K562 (cell line): ENCODE results near the gene SPNS2. TPM values are rescaled to one million over a fixed set of nuclear protein-coding genes. Genes with fewer than 3 reads are reported as not detected.

Experiments
- ATAC-seq: fragments of 200-7000 bp; cut with Tn5 transposase; 3 replicates; pipeline ENCODE4 v1.9.1; 2020; ENCODE audit warnings: moderate library complexity
- BruUV-seq: library from RNA; stranded (reverse); fragments of 400-500 nt; replicated peaks from 2 replicates; lab custom pipeline; 2021; lab: Mats Ljungman, UMichigan
- CTCF ChIA-PET: fragments of 300-600 bp; formaldehyde crosslinking; extraction: SDS; loops from one replicate; lab custom pipeline; 2021; ENCODE audit warnings: low intra/inter-chr PET ratio; lab: Yijun Ruan, JAX
- POLR2A ChIA-PET: fragments of 300-600, 350-650 bp; sonication (Branson Sonifier 250); formaldehyde crosslinking; extraction: SDS; loops from one replicate; lab custom pipeline; 2021; ENCODE audit warnings: antibody characterized with exemption, inconsistent platforms; lab: Yijun Ruan, JAX
- DNase-seq, 4 experiments: peaks; one replicate each; pipeline versions ENCODE4 v3.0.0 to v3.0.0-alpha.2; 2011 to 2018; ENCODE audit warnings: low spot score in 3 of 4, mixed read lengths in 3 of 4; ENCODE audit errors: extremely low read depth in 1 of 4
- FAIRE-seq: peaks from 2 replicates; lab custom pipeline; 2011; peaks lifted over from hg19 to GRCh38; lab: Jason Lieb, UNC
- H2AFZ ChIP-seq: 2 replicates; pipeline ENCODE4 v1.6.0; 2011; ENCODE audit warnings: low read depth, low read length, control low read depth, inconsistent platforms
- H3K27ac ChIP-seq: fragments of 200-600 bp; 3 replicates; pipeline ENCODE4 v1.8.0; 2011; ENCODE audit warnings: low read depth, mild to moderate bottlenecking, control low read depth, inconsistent platforms, low read length, moderate library complexity, mixed read lengths; ENCODE audit errors: extremely low read depth
- H3K27me3 ChIP-seq, 2 experiments: fragments of 300-600 bp in 1 of 2; 2 replicates in 1 of 2; 3 replicates in 1 of 2; pipeline versions ENCODE4 v1.6.0 to v1.8.0; 2011; ENCODE audit warnings: inconsistent platforms in 2 of 2, low read length in 2 of 2, mild to moderate bottlenecking in 1 of 2, mixed read lengths in 1 of 2, moderate library complexity in 1 of 2; ENCODE audit not compliant: control insufficient read depth in 2 of 2, insufficient read depth in 2 of 2
- H3K36me3 ChIP-seq: fragments of 300-600 bp; 3 replicates; pipeline ENCODE4 v1.8.0; 2011; ENCODE audit warnings: mild to moderate bottlenecking, low read length, inconsistent platforms; ENCODE audit not compliant: control insufficient read depth, insufficient read depth
- H3K4me1 ChIP-seq, 2 experiments: fragments of 200-600 bp in 1 of 2; replicated peaks in 1 of 2; 2 replicates in 1 of 2; 3 replicates in 1 of 2; pipeline versions ENCODE4 v1.5.1 to v1.8.0; 2011; ENCODE audit warnings: inconsistent platforms in 2 of 2, low read length in 2 of 2, mild to moderate bottlenecking in 1 of 2, mixed read lengths in 1 of 2, moderate library complexity in 1 of 2; ENCODE audit not compliant: control insufficient read depth in 2 of 2, insufficient read depth in 2 of 2
- H3K4me2 ChIP-seq: 2 replicates; pipeline ENCODE4 v1.6.1; 2011; ENCODE audit warnings: low read length, control low read depth, inconsistent platforms, mixed read lengths; ENCODE audit not compliant: insufficient read depth
- H3K4me3 ChIP-seq: fragments of 200-600 bp; sonication (generic), shearing (Covaris generic); 2 replicates; pipeline ENCODE4 v1.5.1; 2016; ENCODE audit warnings: control low read depth, inconsistent platforms
- H3K79me2 ChIP-seq: fragments of 200-600 bp; 3 replicates; pipeline ENCODE4 v1.8.0; 2011; ENCODE audit warnings: low read length, inconsistent platforms; ENCODE audit not compliant: control insufficient read depth, insufficient read depth
- H3K9ac ChIP-seq, 2 experiments: 2 replicates each; pipeline versions ENCODE4 v1.6.0 to v1.6.1; 2011; ENCODE audit warnings: low read depth in 2 of 2, low read length in 2 of 2, control low read depth in 1 of 2, inconsistent platforms in 1 of 2, mild to moderate bottlenecking in 1 of 2, mixed read lengths in 1 of 2; ENCODE audit not compliant: insufficient read depth in 1 of 2
- H3K9me1 ChIP-seq: one replicate; pipeline ENCODE4 v1.6.0; 2011; ENCODE audit warnings: inconsistent platforms, mild to moderate bottlenecking, low read length, moderate library complexity; ENCODE audit not compliant: control insufficient read depth, insufficient read depth
- H3K9me3 ChIP-seq: replicated peaks from 2 replicates; pipeline ENCODE4 v1.5.1; 2011; ENCODE audit warnings: low read depth, low read length, inconsistent platforms; ENCODE audit not compliant: control insufficient read depth, insufficient read depth
- H4K20me1 ChIP-seq: replicated peaks from 2 replicates; pipeline ENCODE4 v1.6.1; 2011; ENCODE audit warnings: low read length, inconsistent platforms, mixed read lengths; ENCODE audit not compliant: control insufficient read depth, insufficient read depth
- BRCA1 ChIP-seq, 2 experiments: fragments of 450-650 bp in 1 of 2; sonication (generic) in 1 of 2; formaldehyde crosslinking in 1 of 2; IDR thresholded peaks; 2 replicates each; pipeline versions ENCODE4 v1.5.0 to v1.6.1; 2017 to 2020; ENCODE audit warnings: mild to moderate bottlenecking in 1 of 2, missing genetic modification reagents in 1 of 2
- POLR2AphosphoS2 ChIP-seq: IDR thresholded peaks from 2 replicates; pipeline ENCODE4 v1.6.1; 2012; ENCODE audit warnings: low read length, improper control_type of control experiment
- SMARCA5 ChIP-seq: fragments of 450-650 bp; IDR thresholded peaks from 2 replicates; pipeline ENCODE4 v1.6.1; 2016
- ZBTB1 ChIP-seq: sonication (generic); formaldehyde crosslinking; IDR thresholded peaks from 2 replicates; pipeline ENCODE4 v1.8.1; 2023; ENCODE audit warnings: missing genetic modification reagents, low read depth, mild to moderate bottlenecking, borderline replicate concordance
- ZNF436 ChIP-seq: fragments of 250-450, 450-650 bp; sonication (Bioruptor Pico); formaldehyde crosslinking; IDR thresholded peaks from 2 replicates; pipeline ENCODE4 v1.7.0; 2020; ENCODE audit warnings: mild to moderate bottlenecking
- WGBS: fragments of 100-300 bp; shearing (Covaris generic); methylation state at CpG from one replicate; pipeline ENCODE4 v1.1.6; 2016; ENCODE audit warnings: low coverage, mixed read lengths; ENCODE audit not compliant: insufficient coverage; ENCODE audit errors: missing lambda C conversion rate; 5-methylcytosine and 5-hydroxymethylcytosine counted together
- in situ Hi-C: fragments of 300-500 bp; cut with MboI; formaldehyde crosslinking; loops from 4 replicates; pipeline ENCODE4 v1.15.0; 2018; ENCODE audit warnings: inconsistent platforms, mixed read lengths
- intact Hi-C: fragments of 100-400 bp; cut with micrococcal nuclease; formaldehyde crosslinking; loops from 2 replicates; pipeline ENCODE4 v1.14.2; 2022
- polyA plus RNA-seq, 8 experiments: library from polyadenylated mRNA; depleted of rRNA in 4 of 8; stranded (reverse) in 5 of 8; unstranded in 3 of 8; fragments of >200 nt; fragmentation: Nextera tagmentation in 2 of 8; fragmentation: Illumina TruSeq in 1 of 8; extraction: Ambion mirVana in 2 of 8; extraction: Trizol in 1 of 8; gene quantifications; 2 replicates each; pipeline versions ENCODE4 v1.2.1 to v1.2.3, GENCODE V29; 2011 to 2014; ENCODE audit warnings: inconsistent platforms in 1 of 8, missing spikeins in 1 of 8
- total RNA-seq, 7 experiments: library from RNA; depleted of rRNA in 6 of 7; stranded (reverse); fragments of >200 nt in 6 of 7; fragmentation: Illumina TruSeq in 2 of 7; extraction: Trizol in 2 of 7; gene quantifications; 2 replicates each; pipeline versions ENCODE4 v1.2.1 to v1.2.3, GENCODE V29; 2011 to 2021; ENCODE audit warnings: low replicate concordance in 1 of 7
- TF ChIP-seq, protein P1 (sequence below): fragments of 250-450 bp; sonication (Bioruptor Pico); IDR thresholded peaks from 2 replicates; pipeline ENCODE4 v1.4.0; 2020; ENCODE audit warnings: mild to moderate bottlenecking, moderate library complexity
- TF ChIP-seq, protein P2 (sequence below): fragments of 450-650 bp; IDR thresholded peaks from 2 replicates; pipeline ENCODE4 v1.6.1; 2014; ENCODE audit warnings: low read depth, mild to moderate bottlenecking, moderate library complexity, borderline replicate concordance

SPNS2 gene
- total and polyA plus RNA-seq, 9 of the 15 experiments (the other 6 are each of a cell fraction or from before 2014, with no cell fraction given), result 0.06 TPM; not detected in 8

DNA sequence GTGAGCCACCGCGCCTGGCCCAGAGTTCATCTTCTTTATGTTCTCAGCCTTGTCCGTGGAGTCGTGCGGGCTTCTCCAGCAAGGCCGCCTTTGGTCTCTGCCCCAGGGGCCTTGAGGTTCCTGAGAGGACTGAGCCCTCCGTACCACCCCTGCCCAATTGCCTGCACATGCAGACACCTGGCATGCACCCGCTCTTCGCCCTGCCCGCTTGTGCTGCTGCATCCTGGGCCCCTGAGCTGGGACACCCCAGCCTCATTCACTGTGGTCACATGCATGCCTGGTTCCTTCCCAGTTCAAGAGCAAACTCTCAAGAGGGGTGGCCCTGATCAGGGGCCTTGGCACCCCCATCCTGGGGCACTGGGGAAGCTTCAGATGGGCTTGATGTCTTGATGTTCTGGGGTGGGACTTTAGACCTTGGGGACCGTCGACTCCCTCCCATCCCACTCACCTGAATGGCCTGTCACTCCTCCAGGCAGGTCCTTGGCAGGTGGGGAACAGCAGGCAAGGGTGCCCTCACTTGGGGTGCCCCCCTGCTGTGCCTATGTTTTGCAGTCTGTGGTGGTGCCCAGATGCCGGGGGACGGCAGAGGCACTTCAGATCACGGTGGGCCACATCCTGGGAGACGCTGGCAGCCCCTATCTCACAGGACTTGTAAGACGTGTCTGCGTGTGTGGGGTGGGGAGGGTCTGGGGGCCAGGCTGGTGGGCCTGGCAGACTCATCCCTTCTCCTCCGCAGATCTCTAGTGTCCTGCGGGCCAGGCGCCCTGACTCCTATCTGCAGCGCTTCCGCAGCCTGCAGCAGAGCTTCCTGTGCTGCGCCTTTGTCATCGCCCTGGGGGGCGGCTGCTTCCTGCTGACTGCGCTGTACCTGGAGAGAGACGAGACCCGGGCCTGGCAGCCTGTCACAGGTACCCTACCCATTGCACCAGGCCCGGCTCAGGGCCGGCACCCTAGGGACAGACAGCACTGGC, 12.7 kb upstream of the SPNS2 start:
- intact Hi-C loops, result no loop called here
- ChIA-PET CTCF (interaction anchor here (0.7 kb wide), 1 partner anchor 40 kb away, joined by 3 read pairs; no protein-coding TSS in a partner anchor), POLR2A (no interaction called here)

More for the DNA sequence above, 12.7 kb upstream of the SPNS2 start:
- Histone ChIP-seq H3K79me2 (no peaks in the 10 kb centered on the region), H3K4me1 (no peaks in the 10 kb centered on the region), H3K36me3 (no peaks in the 10 kb centered on the region), H3K9me1 (no peaks in the 10 kb centered on the region), H4K20me1 (no peaks in the 10 kb centered on the region), H3K4me2 (no peak overlapping the region), H3K9ac (no peak overlapping the region), H2AFZ (no peak overlapping the region), H3K27ac (no peak overlapping the region), H3K9me3 (no peaks in the 10 kb centered on the region), H3K27me3 (peaks cover 3 to 55% of the 10 kb centered on the region in 2 experiments; a peak in 4 of 5 replicates), H3K4me3 (no peak overlapping the region)
- TF ChIP-seq, protein P1, sequence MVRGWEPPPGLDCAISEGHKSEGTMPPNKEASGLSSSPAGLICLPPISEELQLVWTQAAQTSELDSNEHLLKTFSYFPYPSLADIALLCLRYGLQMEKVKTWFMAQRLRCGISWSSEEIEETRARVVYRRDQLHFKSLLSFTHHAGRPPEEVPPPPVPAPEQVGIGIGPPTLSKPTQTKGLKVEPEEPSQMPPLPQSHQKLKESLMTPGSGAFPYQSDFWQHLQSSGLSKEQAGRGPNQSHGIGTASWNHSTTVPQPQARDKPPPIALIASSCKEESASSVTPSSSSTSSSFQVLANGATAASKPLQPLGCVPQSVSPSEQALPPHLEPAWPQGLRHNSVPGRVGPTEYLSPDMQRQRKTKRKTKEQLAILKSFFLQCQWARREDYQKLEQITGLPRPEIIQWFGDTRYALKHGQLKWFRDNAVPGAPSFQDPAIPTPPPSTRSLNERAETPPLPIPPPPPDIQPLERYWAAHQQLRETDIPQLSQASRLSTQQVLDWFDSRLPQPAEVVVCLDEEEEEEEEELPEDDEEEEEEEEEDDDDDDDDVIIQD, result no peak
- TF ChIP-seq POLR2AphosphoS2 (no peak), BRCA1 (IDR thresholded peaks at IDR 0.05) (no peak), BRCA1 (CRISPR knock-in tag; IDR thresholded peaks at IDR 0.05) (no peak), ZBTB1 (CRISPR knock-in tag) (no peak), ZNF436 (CRISPR knock-in tag) (no peak), SMARCA5 (no peak)
- TF ChIP-seq, protein P2, sequence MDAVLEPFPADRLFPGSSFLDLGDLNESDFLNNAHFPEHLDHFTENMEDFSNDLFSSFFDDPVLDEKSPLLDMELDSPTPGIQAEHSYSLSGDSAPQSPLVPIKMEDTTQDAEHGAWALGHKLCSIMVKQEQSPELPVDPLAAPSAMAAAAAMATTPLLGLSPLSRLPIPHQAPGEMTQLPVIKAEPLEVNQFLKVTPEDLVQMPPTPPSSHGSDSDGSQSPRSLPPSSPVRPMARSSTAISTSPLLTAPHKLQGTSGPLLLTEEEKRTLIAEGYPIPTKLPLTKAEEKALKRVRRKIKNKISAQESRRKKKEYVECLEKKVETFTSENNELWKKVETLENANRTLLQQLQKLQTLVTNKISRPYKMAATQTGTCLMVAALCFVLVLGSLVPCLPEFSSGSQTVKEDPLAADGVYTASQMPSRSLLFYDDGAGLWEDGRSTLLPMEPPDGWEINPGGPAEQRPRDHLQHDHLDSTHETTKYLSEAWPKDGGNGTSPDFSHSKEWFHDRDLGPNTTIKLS, result no peak
- in situ Hi-C loops, result no loop called here
- 2% methylated on average over 14 of the region's 31 CpGs for WGBS
- ATAC-seq (no peak), DNase-seq (no peak), FAIRE-seq (no peak)
- BruUV-seq, result no TSS peak
